GM18508 (cell line): Measurements from ENCODE around the gene CCNDBP1.
"Not testable (repeated sequence)": the region's sequence is repeated elsewhere in the genome, so short reads cannot be mapped to it uniquely, and the experiment has no call there.

Experiments used
- ATAC-seq: cut with Tn5 transposase; IDR thresholded peaks from one replicate; pipeline ENCODE4 v1.9.1; 2021; ENCODE audit warnings: moderate number of reproducible peaks; ENCODE audit not compliant: insufficient read depth, unreplicated experiment

The CCNDBP1 gene

DNA sequence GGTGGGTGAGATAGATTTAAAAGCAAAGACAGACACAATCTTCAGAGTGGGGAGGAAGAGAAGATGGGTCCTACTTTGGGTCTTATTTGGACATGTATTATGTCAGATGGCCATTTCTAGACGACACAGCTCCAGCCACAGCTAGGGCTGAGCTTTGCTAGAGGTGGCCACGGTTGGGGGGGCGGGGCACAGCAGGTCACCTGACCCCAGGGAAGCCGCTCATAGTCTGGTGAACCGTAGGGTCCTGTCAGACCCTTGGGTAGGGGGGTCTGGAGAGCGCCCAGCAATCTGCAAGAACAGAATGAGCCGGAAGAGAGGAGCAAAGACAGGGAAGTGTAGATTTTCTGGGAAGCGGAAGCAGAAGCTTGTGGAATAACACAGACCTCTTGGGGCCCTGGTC, 29.0 kb downstream of the CCNDBP1 start:
- no peak for ATAC-seq

DNA sequence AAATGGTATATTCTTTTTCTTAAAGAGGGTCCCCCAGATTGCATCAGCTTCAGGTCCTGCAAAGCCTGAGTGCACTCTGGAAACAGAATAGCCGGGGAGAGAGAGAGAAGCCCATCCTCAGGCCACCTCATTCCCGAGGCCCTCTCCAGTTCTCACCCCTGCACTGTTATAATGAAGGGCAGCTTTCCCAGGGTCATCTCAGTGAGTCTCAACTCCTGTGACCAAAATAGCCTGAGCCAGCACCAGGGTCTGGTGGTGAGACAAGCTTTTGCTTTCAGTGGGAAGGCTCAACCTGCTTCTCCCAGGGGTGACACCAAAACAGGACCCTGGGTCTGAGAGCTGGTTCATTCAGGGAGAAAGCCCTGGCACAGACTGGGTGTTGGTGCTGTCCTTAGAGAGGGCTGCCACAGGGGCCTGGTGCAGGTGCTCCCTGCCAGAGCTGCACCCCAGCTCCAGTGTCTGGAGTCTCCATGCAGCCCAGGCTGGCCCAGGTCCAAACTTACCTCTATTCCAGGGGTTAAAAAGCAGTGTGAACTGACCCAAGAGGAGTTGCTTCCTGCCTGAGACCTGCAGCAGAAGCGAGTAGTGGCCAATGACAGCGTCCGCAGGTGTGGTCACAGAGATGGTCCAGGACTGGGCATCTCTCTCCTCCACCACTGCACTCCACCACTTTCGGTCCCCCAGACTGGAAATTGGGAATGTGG, 29.5 kb downstream of the CCNDBP1 start:
- ATAC-seq = no peak

DNA sequence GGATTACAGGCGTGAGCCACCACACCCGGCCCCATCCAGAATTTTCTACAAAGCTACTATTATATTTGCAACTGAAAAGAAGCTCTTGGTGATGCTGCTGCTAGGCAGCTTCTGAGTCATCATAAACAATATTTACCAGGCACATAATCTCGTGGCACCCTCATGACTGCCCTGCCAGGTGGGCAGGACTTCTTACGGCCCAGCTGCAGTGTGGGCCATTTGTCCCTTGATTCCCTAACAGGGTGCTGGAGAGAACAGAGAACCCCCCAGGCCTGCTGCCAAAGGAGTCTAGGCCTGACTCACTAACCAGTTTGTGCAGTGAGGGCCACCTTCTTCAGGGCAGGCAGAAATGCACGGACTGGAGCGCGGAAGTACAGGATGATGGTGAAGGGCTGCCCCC, 30.8 kb downstream of the CCNDBP1 start:
- no peak for ATAC-seq

DNA sequence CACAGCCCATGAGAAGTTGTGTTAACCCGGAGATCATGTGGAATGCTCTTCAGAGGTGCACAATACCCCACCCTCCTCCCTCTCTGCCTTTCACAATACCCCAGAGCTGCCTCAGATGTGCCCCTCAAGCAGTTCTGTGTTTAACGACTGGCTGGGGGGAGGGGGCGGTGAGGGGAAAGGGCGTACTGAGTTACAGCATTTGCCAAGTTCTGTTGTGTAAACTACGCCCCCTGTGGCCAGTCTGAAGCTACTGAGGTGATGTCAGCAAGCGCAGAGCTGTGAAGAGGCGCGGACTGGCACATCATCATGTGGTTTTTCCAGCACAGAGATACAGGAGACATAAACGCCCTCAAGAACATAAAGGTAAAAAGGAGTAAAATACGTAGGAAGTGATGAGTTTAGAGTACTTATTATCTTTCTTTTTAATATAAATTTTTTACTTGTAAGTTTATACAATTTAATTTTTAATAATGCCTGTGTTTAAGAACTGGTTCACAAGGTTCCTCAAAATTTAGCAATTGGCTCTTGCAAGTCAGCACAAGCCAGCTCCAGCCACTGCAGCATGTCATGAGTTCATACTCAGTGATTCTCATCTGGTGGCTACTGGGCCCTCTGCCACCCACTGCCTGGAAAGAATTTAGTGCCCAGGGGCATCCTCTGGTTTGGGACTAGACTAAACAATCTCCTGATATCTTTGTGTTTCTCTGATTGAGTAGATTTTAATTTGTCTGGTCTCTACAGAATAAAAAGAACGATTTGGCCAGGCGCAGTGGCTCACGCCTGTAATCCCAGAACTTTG, 33.9 kb downstream of the CCNDBP1 start:
- ATAC-seq = no peak

DNA sequence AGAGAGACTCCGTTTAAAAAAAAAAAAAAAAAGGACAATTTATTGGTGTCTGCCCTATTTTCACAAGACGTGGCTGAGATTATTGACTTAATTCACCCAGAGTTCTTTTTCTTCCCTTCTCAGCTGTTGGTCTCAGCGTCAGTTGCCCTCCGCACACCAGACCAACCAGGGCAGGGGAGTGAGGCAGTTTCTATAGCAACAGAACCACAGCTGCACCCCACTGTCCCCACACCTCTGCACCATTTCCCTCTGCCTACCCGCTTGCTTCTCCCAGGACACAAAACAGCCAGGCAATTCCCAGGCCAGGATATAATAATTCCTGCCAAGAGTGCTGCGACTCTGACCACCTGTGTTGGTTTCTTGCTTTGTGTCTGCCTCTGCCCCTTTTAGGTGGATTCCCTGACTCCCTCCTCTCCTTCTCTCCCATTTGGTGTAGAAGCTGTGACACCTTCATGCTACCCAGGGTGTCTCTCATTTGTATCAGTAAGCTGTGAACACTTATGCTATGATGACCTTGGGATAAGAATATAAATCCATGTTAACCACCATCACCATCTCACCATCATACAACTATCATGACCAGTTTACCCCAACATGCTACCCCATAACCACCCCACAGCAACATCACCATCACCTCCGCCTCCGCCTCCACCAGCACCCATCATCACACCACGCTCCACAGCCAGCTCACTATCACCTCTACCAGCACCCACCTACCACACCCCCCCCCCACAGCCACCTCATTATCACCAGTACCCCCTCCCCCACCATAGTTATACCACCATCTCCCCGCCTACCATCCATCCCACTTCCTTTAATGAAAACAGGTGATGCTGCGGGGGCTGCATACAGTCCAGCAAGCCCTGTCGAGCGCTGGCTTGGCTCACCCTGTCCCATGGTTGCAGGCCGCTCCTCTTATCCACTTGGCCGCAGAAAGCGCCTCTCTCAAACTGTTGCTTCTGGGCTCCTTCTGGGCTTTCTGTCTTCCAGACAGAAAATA, 35.0 kb downstream of the CCNDBP1 start:
- no peak for ATAC-seq

DNA sequence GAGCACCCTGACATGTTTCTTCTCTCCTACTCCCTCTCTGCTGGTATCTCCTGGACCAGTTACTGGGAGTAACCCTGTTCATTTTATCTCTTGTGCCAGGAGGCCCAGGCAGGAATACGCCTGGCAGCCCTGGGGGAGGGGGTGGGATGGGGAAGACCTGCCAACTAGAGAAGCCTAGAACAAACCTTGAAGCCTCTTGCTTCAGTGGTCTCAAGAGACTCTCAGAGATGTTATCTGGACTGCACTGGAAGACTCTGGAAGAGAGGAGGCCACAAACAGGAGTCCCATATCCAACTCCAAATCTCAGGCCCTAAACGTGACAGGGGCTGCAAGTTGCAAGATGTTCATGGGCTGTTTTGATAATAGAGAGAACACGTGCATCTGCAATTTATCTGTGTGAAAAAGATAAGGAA, 35.8 kb downstream of the CCNDBP1 start, which contains the start of gene EPB42:
Gene EPB42, minus strand, starts transcription at position 28 of the 413 bp plus-strand sequence. CDS start 193 bp downstream, outside the sequence.
- ATAC-seq = no peak

DNA sequence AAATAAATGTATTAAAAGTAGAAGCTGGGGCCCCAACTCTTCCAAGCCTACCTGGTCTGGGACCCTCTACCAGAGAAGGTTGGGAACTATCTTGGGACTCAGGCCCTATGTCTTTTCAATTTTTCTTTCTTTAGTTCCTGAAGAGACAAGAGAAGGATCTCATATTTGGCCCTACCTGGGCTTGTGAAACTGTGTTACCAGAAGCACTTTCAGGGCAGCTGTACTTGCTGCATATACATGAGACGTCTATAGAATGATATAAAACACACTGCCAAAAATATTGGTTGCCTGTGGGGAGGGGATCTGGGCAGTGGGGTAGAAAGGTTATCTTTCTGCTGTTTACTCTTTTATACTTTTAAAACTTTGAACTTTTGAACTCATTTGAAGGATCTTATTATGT, 36.2 kb downstream of the CCNDBP1 start:
- no peak for ATAC-seq

DNA sequence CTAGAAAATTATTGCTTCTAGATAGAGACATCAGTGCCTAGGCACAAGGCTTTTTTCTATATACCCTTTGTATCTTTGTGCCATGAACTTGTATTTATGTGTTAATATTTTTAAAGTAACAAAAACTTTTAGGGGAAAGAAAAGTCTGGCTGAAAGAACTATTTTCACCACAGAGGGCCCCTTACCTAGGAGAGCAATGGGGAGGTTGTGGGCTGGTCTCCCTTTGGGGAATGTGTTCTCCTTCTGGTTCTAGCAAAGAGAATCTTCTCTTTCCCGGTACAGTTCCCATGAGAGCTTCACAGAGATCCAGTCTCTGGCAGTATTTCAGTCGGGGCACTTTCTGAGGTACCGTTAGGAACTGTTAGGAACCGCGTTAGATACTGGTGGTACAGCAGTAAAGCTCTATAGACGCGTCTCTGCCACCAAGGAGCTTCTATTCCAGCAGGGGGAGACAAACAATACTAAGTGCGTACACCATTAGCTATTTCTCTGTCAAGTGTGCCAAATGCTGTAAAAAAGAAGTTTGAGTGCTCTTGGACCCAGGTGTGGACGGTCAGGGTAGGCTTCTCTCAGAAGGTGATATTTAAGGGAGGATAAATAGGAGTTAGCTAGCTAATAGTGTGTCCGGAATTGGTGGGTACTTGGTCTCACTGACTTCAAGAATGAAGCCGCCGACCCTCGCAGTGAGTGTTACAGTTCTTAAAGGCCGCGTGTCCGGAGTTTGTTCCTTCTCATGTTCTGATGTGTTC, 40.2 kb downstream of the CCNDBP1 start:
- ATAC-seq = peak; percentile 40

DNA sequence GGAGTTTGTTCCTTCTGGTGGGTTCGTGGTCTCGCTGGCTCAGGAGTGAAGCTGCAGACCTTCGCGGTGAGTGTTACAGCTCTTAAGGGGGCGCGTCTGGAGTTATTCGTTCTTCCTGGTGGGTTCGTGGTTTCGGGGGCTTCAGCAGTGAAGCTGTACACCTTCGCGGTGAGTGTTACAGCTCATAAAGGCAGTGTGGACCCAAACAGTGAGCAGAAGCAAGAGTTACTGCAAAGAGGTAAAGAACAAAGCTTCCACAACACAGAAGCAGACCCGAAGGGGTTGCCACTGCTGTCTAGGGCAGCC, 40.7 kb downstream of the CCNDBP1 start:
- not testable (repeated sequence) for ATAC-seq

DNA sequence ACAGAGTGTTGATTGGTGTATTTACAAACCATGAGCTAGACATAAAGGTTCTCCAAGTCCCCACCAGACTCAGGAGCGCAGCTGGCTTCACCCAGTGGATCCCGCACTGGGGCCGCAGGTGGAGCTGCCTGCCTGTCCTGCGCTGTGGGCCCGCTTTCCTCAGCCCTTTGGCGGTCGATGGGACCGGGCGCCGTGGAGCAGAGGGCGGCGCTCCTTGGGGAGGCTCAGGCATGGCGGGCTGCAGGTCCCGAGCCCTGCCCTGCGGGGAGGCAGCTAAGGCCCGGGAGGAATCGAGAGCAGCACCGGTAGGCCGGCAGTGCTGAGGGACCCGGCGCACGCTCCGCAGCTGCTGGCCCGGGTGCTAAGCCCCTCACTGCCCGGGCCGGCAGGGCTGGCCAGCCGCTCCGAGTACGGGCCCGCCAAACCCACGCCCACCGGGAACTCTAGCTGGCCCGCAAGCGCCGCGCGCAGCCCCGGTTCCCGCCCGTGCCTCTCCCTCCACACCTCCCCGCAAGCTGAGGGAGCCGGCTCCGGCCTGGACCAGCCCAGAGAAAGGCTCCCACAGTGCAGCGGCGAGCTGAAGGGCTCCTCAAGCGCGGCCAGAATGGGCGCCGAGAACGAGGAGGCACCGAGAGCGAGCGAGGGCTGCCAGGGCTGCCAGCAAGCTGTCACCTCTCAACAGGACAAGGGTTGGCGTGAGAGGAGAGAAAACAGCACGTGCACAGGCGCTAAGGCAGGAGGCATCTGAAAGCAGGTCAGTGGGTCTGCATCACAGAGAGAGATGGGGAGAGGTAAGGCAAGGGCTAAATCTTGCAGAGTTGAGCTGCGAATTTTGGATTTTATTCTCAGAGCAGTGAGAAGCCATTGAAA, 41.5 kb downstream of the CCNDBP1 start:
- ATAC-seq = no peak

DNA sequence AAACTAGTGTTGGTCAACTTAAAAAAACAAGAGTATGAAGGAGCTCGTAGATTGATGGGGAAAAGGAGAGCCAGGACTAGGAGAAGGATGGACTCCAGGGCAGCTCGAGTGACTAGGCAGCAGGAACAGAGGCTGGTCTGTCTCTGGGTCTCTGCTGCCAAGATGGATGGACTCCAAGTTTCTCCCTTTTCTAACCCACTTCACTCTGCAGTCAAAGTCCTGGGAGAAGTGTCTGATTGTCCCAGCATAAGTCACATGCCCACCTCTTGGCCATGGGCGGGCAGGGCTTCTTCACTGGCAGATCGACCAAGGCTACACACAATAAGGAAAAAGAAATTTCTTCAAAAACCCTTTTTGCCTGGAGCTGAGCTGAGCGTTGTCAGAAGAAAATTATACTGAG, 44.8 kb downstream of the CCNDBP1 start:
- ATAC-seq = no peak

DNA sequence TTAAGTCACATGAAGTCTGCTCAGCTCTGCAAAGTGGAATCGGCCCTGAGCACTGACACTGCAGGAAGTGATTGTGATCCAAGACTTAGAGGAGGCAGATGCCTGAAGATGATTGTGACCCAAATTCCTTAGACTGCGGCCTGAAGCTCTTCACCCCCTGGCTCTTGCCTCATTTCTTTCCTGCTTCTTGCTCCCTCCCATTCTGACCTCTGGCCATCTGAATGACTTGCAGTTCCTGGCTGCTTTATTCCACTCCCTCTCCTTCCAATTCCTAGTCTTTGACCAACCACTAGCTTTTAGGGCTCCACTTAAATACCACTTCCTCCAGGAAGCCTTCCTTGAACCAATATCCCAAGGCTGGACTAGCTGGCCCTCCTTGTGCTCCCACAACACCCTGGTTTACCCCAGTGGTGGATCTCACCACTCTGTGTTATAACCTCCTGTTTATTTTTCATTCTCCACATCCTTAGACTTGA, 45.5 kb downstream of the CCNDBP1 start:
- no peak for ATAC-seq

DNA sequence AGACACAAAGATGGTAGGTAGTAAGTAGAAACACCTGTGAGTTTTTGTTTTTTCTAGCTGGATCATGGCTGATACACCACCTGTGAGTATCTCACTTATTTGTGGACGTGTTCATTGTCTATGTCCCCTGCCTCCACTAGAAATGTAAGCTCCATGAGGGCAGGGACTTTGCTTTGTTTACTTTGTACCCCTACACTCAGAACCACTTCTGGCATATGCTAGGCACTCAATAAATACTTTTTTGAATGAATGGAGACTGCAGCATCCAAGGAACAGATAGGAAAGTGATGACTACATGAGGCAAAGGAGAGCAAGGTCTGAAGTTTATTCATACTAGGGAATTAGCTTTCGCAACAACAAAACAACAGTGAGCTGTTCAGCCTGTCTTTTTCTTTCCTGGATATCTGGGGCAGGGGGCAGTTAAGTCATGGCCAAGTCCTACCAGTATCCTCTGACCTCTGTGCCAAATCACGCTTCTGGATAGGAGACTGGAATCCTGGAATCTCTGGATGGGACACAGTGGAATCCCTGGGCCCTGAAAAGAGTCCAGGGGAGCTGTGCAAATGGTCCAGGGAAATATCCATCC, 47.2 kb downstream of the CCNDBP1 start:
- no peak for ATAC-seq

DNA sequence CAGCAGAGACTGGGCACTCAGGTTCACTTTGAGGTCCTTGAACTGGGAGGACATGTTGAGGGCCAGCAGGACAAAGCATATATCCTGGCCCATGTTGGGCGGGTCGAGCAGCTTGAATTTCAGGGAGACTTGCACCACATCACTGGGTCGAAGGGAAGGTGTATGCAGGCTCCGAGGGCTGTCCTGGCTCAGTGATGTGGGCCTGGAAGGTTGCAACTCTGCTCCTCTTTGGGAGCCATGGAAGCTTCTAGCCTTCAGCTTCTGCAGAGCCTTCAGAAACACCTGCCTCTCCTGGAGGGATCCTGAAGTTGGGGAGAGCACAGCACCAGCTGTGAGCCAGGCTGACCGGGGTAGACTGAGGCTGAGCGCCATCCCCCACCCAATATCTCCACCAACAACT, 50.3 kb downstream of the CCNDBP1 start:
- ATAC-seq = no peak

DNA sequence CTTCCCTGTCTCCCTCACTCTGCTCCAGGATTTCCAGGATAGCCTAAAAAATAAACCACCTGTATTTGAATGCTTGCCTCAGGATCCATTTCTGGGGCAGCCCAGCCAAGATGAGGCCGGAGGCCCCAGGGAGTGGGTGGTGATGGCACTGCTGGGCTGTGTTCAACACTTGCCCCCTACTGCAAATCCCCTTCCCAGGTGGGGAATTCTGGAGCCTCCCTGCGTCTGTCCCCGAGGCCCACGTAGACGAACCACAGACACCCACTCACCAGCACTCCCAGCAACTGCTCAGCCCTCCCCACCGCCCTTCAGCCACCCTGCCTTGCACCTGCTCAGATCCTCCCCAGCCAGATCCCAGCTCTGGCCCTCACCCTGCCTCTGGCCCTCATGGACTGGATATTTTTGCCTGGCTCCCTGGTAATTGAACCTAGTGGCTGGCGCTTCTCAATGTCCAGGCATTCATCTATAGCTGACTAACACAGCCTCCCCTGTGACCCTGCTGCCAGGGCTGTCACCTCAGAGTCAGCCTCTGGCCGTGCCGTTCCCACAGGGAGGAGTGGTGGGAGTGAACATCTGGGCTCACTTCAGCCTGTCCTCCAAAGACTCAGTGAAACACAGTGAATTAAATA, 52.8 kb downstream of the CCNDBP1 start:
- no peak for ATAC-seq

DNA sequence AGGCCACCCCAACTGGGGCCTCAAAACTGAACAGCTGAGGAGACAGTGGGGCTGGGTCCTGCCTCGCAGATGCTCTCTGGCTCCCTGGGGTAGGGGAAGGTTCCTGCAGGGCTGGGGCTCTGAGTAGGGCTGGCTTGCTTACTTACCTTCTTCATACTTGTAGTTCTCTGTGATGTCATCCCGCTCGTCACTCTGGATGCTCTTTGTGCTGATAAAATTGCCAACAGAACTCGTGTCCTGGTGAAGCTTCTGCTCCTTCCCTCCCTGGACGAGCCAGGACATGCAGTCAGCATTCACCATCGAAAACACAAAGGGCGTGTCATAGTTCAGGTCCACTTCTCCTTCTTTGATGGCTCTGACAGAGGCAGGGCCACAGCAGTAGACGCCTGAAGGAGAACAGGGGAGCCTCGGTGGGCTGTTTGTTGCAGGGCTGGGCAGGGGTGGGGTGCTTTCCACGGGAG, 53.5 kb downstream of the CCNDBP1 start:
- ATAC-seq = no peak

DNA sequence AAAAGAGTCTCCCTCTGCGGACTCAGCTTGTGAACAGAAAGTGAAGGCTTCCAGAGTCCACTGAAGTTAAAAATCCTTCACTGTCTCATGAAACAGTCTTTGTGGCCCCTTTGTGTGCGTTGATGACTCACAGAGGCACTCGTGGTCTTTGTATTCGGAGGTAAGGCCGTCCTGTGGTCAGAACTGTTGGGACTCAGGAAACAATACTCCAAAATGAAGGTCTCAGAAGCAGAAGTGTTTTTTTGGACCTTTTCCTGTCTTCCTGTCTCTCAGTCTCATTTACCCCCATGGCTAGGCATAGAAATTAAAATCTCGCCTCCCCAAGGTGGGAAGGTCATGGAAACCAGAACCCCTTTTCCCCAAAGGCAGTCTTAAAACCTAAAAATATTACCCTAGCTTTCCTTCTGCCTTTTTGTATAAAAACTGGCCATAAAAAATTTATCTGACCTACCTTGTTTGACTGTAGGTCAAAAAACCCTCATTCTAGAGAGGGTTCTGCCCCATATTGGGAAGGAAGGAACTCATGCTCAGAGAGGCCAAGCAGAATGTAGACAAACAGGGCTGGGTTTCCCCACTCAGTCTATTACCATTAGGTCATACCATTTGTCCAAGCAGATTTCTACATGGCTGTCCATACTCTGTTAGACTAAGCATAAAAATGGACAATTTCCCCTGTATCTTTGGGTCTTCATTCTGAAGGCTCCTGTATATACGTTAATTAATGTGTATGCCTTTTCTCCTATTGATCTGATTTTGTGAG, 54.7 kb downstream of the CCNDBP1 start:
- ATAC-seq = no peak
